Mononuclear cell (primary cell): ENCODE results near the gene HNF1A. TPM values are rescaled to one million over a fixed set of nuclear protein-coding genes. Genes with fewer than 3 reads are reported as not detected.

Experiments used
- total RNA-seq: library from RNA; depleted of rRNA; stranded (reverse); fragments of >200 nt; gene quantifications from one replicate; pipeline ENCODE4 v1.2.3, GENCODE V29; 2012

The HNF1A gene
- total RNA-seq, 1 donor: not detected

Other genes starting within 250 kb of the HNF1A start
- 44.5 TPM for gene SPPL3, start 74.2 kb upstream of the HNF1A start, total RNA-seq
- gene C12orf43, start 37.9 kb downstream of the HNF1A start, total RNA-seq: 9.2 TPM
- 18.5 TPM for gene OASL, start 60.7 kb downstream of the HNF1A start, total RNA-seq
- gene P2RX7, start 154.3 kb downstream of the HNF1A start, total RNA-seq: 9.3 TPM
- gene P2RX4, start 231.6 kb downstream of the HNF1A start, total RNA-seq: 44.2 TPM